Fibroblast of the aortic adventitia (primary cell): Measurements from ENCODE around the gene NUP107. TPM values are rescaled to one million over a fixed set of nuclear protein-coding genes. Genes with fewer than 3 reads are reported as not detected.
"Not testable (repeated sequence)": the region's sequence is repeated elsewhere in the genome, so short reads cannot be mapped to it uniquely, and the experiment has no call there.

Experiments used
- DNase-seq: peaks from one replicate; pipeline ENCODE4 v3.0.0-alpha.2; 2010; ENCODE audit warnings: low read depth
- H3K4me3 ChIP-seq: 2 replicates; pipeline ENCODE4 v1.5.1; 2011; ENCODE audit warnings: low read depth, mild to moderate bottlenecking, control low read depth, low read length, moderate library complexity
- CTCF ChIP-seq: IDR thresholded peaks from 2 replicates; pipeline ENCODE4 v1.5.1; 2011; ENCODE audit warnings: mild to moderate bottlenecking, low read length, control low read depth, inconsistent platforms; ENCODE audit not compliant: insufficient read depth
- total RNA-seq: library from RNA; depleted of rRNA; stranded (reverse); fragments of >200 nt; gene quantifications from 2 replicates; pipeline ENCODE4 v1.2.3, GENCODE V29; 2012; ENCODE audit warnings: low replicate concordance

Gene NUP107
- 51.8 and 83.7 TPM in 2 replicates for total RNA-seq

GRCh38 chr12:68686595-68687521 lies at the start of gene NUP107:
Gene NUP107 (plus strand): TSS chr12:68686978. CDS start chr12:68687066, 88 bp downstream.
- peak within 1 kb of the TSS; percentile 100 for H3K4me3 ChIP-seq
- TF ChIP-seq CTCF, result peak; percentile 40
- DNase-seq, result peak; percentile 100

- not testable (repeated sequence) for H3K4me3 ChIP-seq
Measured at GRCh38 chr12:68637439-68637838, 49.3 kb upstream of the NUP107 start.

GRCh38 chr12:68638171-68638570 lies 48.6 kb upstream of the NUP107 start:
- no peak for DNase-seq
- no peak for TF ChIP-seq CTCF
- no peak overlapping the region for H3K4me3 ChIP-seq

More at GRCh38 chr12:68637439-68637838, 49.3 kb upstream of the NUP107 start:
- DNase-seq, result not testable (repeated sequence)

- no peak for DNase-seq
- TF ChIP-seq CTCF, result no peak
- no peak overlapping the region for H3K4me3 ChIP-seq
Measured at GRCh38 chr12:68638721-68639395, 47.9 kb upstream of the NUP107 start.

- no peak overlapping the region for H3K4me3 ChIP-seq
- TF ChIP-seq CTCF, result no peak
- no peak for DNase-seq
Measured at GRCh38 chr12:68639396-68639767, 47.4 kb upstream of the NUP107 start.

GRCh38 chr12:68641138-68641537 lies 45.6 kb upstream of the NUP107 start:
- TF ChIP-seq CTCF, result no peak
- no peak for DNase-seq
- no peak overlapping the region for H3K4me3 ChIP-seq

GRCh38 chr12:68646484-68646883 lies 40.3 kb upstream of the NUP107 start:
- no peak overlapping the region for H3K4me3 ChIP-seq
- TF ChIP-seq CTCF, result no peak
- DNase-seq, result no peak
